GM12864 (cell line): Measurements from ENCODE around the gene PCNX2.

Source experiments
- DNase-seq: peaks from one replicate; pipeline ENCODE4 v3.0.0-alpha.2; 2011; ENCODE audit warnings: low read depth
- H3K4me3 ChIP-seq: 2 replicates; pipeline ENCODE4 v1.5.1; 2011; ENCODE audit warnings: mild to moderate bottlenecking, low read depth, low read length, control low read depth
- TF ChIP-seq, protein P1 (sequence below): IDR thresholded peaks from 2 replicates; pipeline ENCODE4 v1.5.1; 2011; ENCODE audit warnings: low read depth, mild to moderate bottlenecking, moderate library complexity, low read length, control low read depth, inconsistent platforms; ENCODE audit errors: missing control alignments

Gene PCNX2

GRCh38 chr1:233295975-233296322 is 424 bp upstream of the PCNX2 start:
- no peak for DNase-seq
- TF ChIP-seq, protein P1, sequence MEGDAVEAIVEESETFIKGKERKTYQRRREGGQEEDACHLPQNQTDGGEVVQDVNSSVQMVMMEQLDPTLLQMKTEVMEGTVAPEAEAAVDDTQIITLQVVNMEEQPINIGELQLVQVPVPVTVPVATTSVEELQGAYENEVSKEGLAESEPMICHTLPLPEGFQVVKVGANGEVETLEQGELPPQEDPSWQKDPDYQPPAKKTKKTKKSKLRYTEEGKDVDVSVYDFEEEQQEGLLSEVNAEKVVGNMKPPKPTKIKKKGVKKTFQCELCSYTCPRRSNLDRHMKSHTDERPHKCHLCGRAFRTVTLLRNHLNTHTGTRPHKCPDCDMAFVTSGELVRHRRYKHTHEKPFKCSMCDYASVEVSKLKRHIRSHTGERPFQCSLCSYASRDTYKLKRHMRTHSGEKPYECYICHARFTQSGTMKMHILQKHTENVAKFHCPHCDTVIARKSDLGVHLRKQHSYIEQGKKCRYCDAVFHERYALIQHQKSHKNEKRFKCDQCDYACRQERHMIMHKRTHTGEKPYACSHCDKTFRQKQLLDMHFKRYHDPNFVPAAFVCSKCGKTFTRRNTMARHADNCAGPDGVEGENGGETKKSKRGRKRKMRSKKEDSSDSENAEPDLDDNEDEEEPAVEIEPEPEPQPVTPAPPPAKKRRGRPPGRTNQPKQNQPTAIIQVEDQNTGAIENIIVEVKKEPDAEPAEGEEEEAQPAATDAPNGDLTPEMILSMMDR = no peak

GRCh38 chr1:233294913-233295236 is 650 bp downstream of the PCNX2 start:
- DNase-seq = no peak
- TF ChIP-seq, protein P1 = no peak
- peak overlapping the region; percentile 68 for H3K4me3 ChIP-seq

More at GRCh38 chr1:233295975-233296322, 424 bp upstream of the PCNX2 start:
- peak overlapping the region; percentile 68 for H3K4me3 ChIP-seq

GRCh38 chr1:233293556-233294446 is 1.7 kb downstream of the PCNX2 start:
- H3K4me3 ChIP-seq = no peak overlapping the region
- TF ChIP-seq, protein P1 = no peak
- DNase-seq = no peak

GRCh38 chr1:233290396-233291034 is 5.0 kb downstream of the PCNX2 start:
- TF ChIP-seq, protein P1 = no peak
- DNase-seq = no peak
- H3K4me3 ChIP-seq = no peak overlapping the region

- no peak overlapping the region for H3K4me3 ChIP-seq
These were observed 5.8 kb downstream of the PCNX2 start for GRCh38 chr1:233289676-233290075.

DNA sequence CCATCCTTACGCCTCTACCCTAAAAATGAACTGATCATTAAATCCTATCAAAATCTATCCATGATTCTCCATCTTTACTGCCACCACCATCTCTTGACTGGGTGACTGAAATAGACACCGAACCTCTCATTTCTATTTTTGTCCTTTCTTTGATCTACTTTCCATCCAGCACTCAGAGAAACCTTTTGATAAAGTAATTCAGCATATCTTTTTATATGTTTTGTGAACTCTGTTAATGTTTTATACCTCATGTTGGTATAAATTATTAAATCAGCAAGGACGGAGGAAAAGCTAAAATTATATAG is 13.0 kb downstream of the PCNX2 start:
- TF ChIP-seq, protein P1 = no peak
- no peak for DNase-seq
- H3K4me3 ChIP-seq = no peak overlapping the region

More at GRCh38 chr1:233289676-233290075, 5.8 kb downstream of the PCNX2 start:
- DNase-seq = no peak
- TF ChIP-seq, protein P1 = no peak
